Endometrium (tissue), 2 donors: ENCODE data around the gene EYS.
A peak's percentile ranks its signal among the peaks of the same experiment; 100 is the strongest.
"Not testable (repeated sequence)": the region's sequence is repeated elsewhere in the genome, so short reads cannot be mapped to it uniquely, and the experiment has no call there.

Experiments
- FAIRE-seq: peaks from 2 replicates; lab custom pipeline; 2012; peaks lifted over from hg19 to GRCh38; lab: Jason Lieb, UNC
- donor health status: control.
- donor health status: control.

Gene EYS

DNA sequence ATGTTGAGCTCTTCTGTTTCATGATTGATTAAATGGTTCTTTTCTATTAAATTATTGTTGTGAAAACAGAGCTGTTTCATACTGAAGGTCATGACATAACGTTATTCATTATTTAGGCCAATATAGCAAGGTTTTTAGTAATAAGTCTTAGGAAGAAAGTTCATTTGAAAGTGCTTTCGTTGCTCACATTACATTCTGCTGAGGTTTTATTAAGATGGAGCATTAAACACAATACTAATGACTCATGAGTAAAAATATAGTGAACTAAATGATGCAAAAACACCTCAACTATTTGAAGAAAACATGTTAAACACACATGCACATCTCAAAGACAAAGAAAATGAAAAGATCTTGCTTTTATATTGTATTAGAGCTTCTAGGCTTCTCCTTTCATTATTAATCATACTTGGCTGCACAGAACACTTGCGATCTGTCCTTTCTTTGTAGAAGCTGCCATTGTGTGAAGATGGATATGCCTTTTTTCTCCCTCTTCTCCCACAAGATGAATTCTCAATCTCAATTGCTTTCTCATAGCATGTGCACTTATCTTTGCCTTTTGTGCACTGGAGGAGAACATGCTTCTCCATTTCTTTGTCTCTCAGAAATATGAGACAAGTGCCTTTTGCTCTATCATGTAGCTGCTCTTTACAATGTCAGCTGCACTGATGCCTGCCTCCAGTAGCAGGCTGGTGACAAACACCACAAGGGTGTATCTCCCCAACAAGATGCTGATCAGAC is 1759.1 kb downstream of the EYS start:
- no peak for FAIRE-seq

DNA sequence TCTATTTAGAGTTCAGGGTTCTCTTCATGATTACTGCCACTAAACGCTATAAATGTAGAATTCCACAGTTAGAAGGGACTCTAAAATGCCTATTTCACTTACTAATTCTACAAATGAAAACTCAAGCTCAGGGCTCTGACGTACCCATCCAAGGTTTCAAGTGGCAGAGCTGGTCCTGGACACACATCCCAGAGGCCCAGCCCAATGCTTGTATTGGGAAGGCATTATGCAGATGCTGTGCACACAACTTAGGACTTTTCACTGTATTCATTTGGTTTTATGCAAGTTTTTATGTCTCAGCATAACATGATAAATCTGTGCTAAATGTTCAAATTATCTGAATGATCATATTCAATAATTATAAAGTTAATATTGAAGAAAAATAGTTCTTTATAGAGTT is 1761.0 kb downstream of the EYS start:
- FAIRE-seq, result no peak

- no peak for FAIRE-seq
These were observed 1763.2 kb downstream of the EYS start for GRCh38 chr6:63943826-63944225.

- no peak for FAIRE-seq
These were observed 1765.1 kb downstream of the EYS start for GRCh38 chr6:63941747-63942470.

DNA sequence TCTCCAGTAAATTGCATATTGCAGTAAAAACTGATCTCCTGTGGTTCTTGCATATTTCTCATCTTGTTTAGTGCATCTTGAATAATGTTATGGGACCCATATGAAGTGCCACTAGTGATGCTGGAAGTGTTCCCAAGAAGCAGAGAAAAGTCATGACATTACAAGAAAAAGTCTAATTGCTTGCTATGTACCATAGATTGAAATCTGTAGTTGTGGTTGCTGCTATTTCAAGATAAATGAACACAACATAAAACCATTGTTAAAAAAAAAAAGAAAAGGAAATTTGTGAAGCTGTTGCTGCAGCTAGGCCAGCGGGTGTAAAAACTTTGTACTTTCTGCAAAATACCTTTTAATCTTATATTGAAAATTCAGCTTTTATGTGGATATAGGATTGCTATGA is 1767.0 kb downstream of the EYS start:
- FAIRE-seq, result no peak

- no peak for FAIRE-seq
These were observed 1770.6 kb downstream of the EYS start for GRCh38 chr6:63936399-63936798.

GRCh38 chr6:63935732-63936131 is 1771.3 kb downstream of the EYS start:
- FAIRE-seq, result no peak

DNA sequence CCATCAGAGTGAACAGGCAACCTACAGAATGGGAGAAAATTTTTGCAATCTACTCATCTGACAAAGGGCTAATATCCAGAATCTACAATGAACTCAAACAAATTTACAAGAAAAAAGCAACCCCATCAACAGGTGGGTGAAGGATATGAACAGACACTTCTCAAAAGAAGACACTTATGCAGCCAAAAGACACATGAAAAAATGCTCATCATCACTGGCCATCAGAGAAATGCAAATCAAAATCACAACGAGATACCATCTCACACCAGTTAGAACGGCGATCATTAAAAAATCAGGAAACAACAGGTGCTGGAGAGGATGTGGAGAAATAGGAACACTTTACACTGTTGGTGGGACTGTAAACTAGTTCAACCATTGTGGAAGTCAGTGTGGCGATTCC is 1773.1 kb downstream of the EYS start:
- FAIRE-seq, result not testable (repeated sequence)

DNA sequence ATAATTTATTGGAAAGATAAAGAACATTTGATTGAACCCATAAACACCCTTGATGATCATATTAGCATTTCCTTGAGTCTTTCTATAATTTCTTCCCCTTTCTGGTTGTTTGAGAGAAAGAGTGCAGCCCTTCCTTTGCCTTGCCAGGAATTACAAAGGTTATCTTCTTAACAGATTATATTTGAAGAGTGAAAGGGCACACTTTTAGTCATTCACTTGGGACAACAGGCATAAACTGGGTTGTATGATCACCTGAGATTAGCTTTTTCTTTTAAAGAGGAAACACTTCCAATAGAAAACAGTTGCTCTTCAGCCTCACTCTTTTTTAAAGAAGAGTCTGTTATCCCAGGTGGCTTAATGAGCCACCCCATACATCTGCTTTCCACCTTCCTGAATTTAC is 1776.2 kb downstream of the EYS start:
- no peak for FAIRE-seq

DNA sequence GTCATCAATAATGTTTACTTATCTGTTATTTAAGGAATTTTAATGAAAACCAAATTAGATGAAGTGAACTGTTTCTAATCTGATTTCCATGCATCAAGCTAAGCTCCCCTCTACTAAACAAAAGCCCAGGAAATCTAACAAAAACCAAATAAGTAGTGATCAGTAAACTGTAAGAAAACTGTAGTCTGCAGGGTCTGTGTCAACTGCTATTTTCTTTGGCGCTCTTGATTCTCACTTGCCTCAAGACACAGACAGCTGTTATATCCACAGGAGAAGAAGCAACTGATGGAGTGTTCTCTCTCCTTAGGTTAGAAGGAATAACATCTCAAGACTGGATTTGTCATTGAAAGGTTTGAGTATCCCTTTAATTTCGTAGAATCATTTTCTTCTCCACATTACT is 1777.9 kb downstream of the EYS start:
- no peak for FAIRE-seq

DNA sequence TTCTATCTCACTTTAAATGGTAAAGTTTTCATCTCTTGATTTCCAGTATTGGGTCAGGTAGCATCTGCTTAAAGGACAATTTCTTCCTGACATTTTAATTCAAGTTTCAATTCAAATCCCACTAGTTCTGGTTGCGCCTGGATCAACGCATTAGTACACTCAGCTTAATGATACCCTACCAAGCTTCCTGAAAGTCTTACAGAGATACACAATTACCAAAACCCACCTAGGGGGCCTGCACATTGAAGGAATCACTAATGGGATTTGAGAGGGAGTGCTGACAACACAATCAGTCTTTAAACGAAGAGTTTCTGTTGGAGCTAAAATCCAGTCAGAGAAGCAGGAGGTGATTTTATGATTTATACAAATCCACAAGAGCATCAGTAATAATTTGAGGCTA is 1778.4 kb downstream of the EYS start:
- FAIRE-seq, result no peak

- FAIRE-seq, result no peak
These were observed 1779.8 kb downstream of the EYS start for GRCh38 chr6:63926950-63927927.

DNA sequence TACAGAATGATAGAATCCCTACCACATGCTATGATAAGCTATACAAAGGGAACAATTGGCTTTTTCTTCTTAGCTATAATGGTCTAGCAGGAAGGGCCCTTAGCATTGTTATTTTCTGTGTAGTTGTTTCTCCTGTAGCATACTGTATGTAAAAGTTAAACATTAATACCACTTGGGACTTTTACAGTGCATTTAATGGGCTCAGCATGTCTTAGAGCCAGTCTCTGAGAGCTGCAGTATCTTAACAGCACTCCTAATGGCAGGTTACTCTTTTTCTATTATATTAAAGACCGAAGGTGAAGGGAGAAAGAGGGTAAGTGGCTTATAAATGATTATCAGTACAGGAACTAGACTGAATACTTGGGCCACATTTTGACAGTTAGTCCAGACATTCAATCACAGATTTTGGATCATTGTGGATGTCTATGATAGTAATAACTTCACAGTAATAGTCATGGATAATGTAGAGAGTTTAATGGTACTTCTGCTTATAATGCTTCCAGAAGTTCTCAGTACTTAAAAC is 1780.7 kb downstream of the EYS start:
- FAIRE-seq, result no peak

DNA sequence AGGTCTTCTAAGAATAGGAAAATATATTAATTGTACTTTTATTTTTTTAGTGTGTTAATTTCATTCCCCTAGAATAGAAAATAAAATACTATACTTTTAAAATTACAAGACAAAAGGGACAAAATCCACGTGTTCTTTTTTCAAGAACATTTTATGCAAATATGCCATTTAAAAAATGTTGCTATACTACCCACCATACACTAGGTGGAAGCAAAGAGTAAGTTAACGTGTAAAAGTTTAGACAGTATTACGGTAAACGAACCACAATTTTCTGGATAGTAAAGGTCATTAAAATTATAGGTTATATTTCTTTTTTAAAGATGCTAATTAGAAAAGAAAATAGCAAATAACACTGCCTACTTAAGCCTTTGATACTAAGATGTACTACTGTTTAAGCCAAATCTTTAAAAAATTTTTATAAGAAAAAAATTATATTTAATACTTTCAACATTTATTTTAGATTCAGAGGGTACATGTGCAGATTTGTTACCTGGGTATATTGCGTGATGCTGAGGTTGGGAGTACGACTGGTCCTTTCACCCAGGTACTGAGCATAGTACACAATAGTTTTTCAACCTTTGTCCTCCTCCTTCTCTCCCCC is 1783.8 kb downstream of the EYS start:
- FAIRE-seq, result peak; percentile 98

- no peak for FAIRE-seq
These were observed 1787.4 kb downstream of the EYS start for GRCh38 chr6:63919556-63920110.

DNA sequence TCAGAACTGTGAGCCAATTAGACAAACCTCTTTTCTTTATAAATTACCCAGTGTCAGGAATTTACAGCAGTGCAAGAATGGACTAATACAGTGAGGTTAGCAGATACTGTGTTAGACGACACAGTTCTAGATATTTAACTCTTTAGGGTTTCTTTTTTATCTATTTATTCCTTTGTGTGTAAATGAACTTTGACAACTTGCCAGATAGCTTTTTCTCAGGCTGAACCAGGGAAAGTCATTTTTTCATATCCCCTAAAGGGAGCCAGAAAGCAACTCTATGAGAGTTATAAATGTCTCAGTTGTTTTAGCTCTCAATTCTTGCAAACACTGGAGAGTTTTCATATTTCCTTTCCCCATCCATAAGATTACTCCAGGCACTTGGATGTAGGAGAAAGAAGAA is 1794.1 kb downstream of the EYS start:
- no peak for FAIRE-seq

GRCh38 chr6:63910863-63911551 is 1796.0 kb downstream of the EYS start:
- FAIRE-seq, result peak; percentile 96

DNA sequence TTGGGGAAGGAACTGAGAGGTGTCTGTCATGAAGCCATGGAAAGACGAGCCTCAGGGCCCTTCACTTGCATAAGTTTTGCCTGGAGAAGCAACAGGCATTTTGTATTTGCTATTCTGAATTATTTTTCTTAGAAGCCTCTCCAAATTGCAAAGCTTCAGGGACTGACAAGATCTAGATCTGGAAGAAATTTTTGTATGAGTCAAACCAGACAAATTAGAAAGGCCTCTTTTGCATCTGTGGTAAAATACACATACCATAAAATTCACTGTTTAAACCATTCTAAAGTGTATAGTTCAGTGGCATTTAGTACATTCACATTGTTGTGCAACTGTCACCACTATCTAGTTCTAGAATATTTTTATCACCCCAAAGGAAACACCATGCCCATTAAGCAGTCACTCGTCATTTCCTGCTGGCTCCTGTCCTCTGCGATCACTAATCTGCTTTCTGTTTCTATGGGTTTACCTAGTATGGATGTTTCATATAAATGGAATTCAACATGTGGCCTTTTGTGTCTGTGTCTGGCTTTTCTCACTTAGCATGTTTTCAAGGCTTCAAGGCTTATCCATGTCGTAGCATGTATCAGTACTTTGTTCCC is 1802.3 kb downstream of the EYS start:
- FAIRE-seq, result no peak

DNA sequence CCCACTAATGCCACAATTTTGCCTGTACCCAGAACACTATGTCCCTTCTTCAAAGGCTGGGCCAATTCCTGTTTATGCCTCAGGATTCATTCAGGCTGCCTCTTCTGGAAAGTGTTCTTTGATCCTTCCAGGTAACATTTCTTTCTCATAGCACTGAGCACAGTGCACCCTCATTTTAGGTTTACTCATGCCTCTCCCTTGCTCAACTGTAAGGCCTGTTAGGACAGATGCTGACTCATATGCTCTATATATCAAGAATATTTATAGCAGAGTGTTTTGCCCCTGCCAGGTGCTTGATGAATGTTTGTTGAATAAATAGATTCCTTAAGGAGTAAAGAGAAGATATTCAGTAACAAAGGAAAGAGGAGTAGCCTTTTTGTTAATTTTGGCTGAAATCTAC is 1807.5 kb downstream of the EYS start:
- no peak for FAIRE-seq

DNA sequence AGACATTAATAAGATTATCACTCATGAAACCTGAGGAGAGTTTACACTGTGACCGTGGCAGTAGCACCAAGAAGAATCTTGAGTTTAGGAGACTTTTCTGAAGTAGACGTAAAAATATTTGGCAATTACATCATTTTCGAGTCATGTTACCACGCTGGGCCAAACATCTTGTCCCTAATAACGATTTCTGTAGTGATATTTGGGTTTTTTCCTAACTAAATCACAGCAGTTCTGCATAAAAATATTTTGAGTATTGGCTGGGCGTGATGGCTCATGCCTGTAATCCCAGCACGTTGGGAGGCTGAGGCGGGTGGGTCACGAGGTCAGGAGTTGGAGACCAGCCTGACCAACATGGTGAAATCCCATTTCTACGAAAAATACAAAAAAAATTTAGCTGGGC is 1809.1 kb downstream of the EYS start:
- FAIRE-seq, result no peak

DNA sequence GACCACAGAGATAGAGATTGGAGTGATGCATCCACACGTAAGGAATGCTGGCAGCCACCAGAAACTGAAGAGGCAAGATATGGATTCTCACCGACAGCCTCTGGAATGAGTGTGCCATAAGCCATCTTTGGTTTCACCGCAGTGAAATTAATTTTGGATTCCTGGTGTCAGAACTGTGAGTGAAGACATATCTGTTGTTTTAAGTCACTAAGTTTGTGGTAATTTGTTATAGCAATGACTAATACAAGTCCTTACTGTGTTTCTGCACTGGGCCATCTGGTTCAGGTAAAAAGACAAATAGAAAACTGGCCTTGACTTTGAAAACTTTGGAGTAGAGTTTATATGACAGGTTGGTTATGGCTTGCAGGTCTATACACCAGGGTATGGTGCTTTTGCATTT is 1809.6 kb downstream of the EYS start:
- no peak for FAIRE-seq
